ENCODE measurements around the gene HTT.

HTT gene

DNA sequence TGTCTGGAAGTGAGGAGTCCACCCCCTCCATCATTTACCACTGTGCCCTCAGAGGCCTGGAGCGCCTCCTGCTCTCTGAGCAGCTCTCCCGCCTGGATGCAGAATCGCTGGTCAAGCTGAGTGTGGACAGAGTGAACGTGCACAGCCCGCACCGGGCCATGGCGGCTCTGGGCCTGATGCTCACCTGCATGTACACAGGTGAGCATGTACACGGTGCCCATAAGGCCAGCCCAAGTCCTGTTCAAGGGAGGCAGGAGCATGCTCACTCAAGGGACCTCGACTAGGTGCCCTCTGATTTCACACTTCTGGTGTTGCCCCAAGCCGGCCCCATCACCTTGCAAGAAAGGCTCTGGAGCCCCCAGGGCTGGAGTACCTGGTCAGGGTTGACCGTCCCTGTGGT is 161.1 kb downstream of the HTT start:
- DNase-seq (ENCODE audit: low spot score), result no peak

DNA sequence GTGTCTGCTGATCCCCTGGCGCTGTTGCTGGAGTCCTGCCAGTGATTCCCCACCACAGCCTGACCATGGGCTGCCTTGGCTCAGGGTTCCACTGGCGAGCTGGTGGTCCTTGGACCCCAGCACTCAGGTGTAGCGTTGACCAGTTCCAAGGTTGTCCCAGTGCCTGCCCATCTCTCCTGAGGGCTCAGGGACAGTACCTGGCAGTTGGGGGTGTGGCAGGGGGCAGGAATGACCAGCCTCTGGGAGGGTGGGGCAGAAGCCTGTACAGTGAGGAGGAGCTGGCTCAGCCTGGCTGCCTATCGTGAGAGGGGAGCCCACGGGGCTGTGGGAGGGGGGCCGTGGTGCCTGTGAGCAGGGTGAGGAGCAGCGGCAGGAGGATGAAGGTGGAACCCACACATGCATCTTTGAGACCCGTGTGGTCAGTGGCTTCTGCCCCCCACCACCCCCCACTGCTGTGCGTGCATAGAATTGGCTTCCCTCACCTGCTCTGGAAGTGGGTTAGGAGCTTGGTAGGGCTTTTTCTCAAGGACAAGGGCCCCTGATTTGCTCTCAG is 161.9 kb downstream of the HTT start:
- DNase-seq (ENCODE audit: low spot score), result no peak

DNA sequence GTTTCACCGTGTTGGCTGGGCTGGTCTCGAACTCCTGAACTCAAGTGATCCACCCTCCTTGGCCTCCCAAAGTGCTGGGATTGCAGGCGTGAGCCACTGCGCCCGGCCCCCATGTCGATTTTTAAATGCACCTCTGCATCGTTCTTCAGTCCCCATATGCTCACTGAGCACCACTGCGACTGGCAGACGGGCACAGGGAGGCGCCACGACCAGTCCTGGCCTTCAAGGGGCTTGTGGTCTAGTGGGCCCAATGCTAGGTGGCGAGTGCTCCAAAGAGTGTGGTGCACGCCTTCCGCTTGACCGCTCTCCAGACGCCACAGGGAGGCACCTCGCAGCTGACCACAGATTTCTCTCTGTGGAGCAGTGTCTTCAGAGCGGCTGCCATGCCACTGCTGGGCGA is 162.8 kb downstream of the HTT start:
- no peak for DNase-seq (ENCODE audit: low spot score)

DNA sequence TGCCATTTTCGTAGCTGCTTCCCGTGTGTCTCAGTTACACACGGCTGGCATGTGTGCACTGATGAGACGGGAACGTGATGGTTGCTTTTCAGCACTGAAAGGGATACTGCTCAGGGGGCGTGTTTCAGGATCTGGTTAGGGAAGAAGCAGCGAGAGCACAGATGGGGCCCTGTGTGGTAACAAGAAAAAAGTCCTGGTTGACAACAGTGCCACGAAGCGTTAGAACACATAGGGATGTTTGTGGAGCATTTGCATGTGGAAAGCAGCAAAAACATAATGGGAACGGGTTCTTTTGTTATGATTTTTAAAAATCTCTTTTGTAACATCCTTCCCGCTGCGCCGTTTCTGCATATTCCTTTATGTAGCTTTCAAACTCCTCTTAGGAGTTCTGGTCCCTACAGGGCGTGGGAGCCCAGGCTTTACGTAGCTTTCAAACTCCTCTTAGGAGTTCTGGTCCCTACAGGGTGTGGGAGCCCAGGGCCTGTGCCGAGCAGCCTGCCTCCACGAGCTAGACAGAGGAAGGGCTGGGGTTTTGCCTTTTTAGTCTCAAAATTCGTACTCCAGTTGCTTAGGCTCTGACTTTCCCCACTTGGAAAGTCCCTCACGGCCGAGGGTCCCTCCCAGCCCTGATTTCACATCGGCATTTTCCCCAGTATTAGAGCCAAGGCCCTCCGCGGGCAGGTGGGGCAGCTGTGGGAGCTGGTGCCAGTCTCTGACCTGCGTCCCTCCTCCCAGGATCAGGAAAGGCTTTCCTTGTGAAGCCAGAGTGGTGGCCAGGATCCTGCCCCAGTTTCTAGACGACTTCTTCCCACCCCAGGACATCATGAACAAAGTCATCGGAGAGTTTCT is 163.5 kb downstream of the HTT start:
- no peak for DNase-seq (ENCODE audit: low spot score)

DNA sequence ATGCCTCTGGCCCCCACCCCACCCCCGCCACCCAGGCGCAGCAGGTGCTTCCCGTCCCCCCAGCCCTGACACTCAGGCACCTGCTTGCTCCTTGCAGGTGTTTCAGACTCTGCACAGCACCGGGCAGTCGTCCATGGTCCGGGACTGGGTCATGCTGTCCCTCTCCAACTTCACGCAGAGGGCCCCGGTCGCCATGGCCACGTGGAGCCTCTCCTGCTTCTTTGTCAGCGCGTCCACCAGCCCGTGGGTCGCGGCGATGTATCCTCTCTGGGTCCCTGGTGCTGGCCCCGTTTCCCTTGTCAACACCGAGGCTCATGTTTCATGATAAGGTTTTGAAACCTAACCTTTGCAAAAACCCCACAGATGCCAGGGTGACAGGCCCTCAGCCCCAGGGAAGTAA is 164.2 kb downstream of the HTT start:
- DNase-seq (ENCODE audit: low spot score), result no peak

DNA sequence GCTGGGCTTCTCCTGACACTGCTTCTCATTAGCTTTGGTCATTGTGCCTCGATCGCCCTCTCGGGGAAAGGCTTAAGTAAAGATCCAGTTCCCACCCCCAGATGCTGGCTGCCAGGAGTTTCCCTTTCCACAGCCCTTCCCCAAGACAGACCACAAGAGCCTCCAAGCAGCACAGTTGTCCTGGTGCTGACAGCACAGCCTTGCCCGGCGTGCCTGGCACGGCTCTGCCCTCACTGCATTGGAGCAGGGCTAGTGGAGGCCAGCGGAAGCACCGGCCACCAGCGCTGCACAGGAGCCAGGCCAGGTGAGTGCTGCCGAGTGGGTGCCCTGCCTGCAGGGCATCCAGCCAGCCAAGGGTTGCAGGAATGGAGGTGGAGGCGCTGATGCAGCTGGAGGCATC is 164.8 kb downstream of the HTT start:
- DNase-seq (ENCODE audit: low spot score), result no peak

DNA sequence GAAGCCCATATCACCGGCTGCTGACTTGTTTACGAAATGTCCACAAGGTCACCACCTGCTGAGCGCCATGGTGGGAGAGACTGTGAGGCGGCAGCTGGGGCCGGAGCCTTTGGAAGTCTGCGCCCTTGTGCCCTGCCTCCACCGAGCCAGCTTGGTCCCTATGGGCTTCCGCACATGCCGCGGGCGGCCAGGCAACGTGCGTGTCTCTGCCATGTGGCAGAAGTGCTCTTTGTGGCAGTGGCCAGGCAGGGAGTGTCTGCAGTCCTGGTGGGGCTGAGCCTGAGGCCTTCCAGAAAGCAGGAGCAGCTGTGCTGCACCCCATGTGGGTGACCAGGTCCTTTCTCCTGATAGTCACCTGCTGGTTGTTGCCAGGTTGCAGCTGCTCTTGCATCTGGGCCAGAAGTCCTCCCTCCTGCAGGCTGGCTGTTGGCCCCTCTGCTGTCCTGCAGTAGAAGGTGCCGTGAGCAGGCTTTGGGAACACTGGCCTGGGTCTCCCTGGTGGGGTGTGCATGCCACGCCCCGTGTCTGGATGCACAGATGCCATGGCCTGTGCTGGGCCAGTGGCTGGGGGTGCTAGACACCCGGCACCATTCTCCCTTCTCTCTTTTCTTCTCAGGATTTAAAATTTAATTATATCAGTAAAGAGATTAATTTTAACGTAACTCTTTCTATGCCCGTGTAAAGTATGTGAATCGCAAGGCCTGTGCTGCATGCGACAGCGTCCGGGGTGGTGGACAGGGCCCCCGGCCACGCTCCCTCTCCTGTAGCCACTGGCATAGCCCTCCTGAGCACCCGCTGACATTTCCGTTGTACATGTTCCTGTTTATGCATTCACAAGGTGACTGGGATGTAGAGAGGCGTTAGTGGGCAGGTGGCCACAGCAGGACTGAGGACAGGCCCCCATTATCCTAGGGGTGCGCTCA is 165.8 kb downstream of the HTT start:
- no peak for DNase-seq (ENCODE audit: low spot score)

DNA sequence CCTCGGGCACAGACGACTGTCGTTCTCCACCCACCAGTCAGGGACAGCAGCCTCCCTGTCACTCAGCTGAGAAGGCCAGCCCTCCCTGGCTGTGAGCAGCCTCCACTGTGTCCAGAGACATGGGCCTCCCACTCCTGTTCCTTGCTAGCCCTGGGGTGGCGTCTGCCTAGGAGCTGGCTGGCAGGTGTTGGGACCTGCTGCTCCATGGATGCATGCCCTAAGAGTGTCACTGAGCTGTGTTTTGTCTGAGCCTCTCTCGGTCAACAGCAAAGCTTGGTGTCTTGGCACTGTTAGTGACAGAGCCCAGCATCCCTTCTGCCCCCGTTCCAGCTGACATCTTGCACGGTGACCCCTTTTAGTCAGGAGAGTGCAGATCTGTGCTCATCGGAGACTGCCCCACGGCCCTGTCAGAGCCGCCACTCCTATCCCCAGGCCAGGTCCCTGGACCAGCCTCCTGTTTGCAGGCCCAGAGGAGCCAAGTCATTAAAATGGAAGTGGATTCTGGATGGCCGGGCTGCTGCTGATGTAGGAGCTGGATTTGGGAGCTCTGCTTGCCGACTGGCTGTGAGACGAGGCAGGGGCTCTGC is 166.5 kb downstream of the HTT start:
- DNase-seq (ENCODE audit: low spot score), result no peak

DNA sequence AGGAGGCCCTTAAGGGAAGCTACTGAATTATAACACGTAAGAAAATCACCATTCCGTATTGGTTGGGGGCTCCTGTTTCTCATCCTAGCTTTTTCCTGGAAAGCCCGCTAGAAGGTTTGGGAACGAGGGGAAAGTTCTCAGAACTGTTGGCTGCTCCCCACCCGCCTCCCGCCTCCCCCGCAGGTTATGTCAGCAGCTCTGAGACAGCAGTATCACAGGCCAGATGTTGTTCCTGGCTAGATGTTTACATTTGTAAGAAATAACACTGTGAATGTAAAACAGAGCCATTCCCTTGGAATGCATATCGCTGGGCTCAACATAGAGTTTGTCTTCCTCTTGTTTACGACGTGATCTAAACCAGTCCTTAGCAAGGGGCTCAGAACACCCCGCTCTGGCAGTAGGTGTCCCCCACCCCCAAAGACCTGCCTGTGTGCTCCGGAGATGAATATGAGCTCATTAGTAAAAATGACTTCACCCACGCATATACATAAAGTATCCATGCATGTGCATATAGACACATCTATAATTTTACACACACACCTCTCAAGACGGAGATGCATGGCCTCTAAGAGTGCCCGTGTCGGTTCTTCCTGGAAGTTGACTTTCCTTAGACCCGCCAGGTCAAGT is 167.5 kb downstream of the HTT start:
- DNase-seq (ENCODE audit: low spot score), result no peak

DNA sequence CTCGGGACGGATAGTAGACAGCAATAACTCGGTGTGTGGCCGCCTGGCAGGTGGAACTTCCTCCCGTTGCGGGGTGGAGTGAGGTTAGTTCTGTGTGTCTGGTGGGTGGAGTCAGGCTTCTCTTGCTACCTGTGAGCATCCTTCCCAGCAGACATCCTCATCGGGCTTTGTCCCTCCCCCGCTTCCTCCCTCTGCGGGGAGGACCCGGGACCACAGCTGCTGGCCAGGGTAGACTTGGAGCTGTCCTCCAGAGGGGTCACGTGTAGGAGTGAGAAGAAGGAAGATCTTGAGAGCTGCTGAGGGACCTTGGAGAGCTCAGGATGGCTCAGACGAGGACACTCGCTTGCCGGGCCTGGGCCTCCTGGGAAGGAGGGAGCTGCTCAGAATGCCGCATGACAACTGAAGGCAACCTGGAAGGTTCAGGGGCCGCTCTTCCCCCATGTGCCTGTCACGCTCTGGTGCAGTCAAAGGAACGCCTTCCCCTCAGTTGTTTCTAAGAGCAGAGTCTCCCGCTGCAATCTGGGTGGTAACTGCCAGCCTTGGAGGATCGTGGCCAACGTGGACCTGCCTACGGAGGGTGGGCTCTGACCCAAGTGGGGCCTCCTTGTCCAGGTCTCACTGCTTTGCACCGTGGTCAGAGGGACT is 168.8 kb downstream of the HTT start:
- DNase-seq (ENCODE audit: low spot score), result no peak

DNA sequence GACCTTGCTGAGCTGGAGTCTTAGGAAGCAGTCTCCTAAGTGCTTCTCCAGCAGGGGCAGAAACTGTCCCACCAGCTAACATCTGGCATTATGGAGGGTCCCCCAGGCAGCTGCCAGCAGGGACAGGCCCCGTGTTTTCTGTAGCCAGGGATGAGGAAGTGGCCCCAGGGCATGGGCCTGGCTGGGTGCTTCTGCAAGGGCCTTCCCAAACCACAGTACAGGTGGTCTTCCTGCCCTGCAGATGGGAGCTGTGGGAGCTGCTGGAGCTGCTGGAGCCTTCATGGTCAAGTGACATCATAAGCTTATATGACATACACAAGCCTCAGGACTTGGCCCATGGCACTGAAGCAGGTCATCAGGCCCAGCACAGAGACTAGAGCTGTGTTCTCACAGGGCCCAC is 169.5 kb downstream of the HTT start:
- no peak for DNase-seq (ENCODE audit: low spot score)

DNA sequence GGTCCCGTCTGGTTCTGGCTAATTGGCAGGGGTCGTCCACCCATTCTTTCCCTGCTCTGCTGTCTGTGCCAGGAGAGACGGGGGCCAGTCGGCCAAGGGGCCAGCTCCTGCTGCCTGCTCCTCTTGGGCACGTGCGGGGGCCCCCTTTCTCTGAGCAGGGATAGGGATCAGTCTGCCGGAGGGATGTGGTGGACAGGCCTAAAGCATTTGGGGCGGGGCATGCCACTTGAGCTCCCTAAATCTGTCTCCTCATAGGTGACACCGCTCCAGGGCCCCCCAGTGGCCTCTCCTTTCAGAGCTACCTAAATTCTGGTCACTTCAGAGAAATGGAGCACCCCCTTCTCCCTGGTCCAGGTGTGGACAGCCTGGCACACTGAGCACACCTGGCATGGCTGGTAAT is 170.3 kb downstream of the HTT start:
- no peak for DNase-seq (ENCODE audit: low spot score)

DNA sequence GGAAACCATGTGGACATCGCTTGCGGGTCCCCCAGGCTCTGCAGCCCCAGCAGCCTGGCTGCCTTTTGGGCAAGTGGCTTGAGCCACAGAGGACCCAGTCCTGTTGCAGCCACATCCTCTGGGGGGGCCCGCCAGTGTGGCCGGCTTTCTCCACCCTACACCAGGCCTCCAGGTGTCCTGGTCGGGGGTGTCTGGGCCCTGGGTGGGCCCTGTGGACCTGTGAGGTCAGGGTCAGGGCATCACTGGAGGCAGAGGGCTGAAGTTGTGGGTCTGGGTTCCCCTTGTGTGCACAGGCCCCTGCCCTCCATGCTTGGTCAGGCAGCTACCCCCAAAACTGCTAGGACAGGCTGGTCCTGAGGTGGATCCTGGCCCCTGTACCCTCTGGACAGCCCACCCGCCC is 171.2 kb downstream of the HTT start:
- no peak for DNase-seq (ENCODE audit: low spot score)

DNA sequence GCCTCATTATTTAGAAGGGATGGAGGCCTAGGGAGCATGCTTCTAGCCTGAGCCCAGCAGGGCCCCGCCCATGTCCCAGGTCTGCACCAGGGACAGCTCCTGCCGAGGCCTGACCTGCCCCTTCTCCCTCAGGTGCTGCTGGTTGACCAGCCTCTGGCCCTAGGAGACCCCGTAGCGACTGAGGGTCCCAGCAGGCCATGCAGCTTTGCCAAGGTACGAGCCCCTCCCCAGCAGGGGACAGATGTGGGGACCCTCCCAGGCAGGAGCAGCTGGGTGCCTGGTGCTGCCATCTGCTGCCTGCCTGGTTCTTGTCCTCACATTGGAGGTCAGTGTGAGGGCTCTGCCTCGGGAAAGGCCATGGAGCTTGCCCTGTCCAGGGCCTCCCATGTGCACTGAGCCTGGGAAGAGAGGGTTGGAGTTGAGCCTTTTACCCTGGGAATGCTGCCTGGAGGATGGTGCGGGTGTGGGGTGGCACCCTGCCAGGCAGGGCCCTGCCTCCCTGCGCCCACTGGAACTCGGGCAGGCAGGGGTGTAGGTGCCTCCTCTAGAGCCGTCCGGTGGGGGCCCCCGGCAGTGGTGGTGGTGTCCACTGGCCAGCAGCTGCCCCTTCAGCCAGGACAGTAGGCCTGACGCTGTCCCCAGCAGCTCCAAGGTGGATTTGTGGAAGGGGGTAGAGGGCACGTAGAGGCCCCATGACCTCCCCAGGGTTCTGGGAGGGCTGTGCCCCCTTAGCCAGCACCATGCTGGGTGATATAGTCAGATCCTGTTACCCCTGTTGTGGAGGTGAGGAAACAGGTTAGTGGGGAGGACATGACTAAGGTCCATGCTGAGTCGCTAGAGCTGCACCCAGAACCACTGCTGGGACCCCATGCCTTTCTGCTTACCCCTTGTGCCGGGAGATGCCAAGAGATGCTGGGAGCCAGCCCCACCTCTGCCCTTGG is 172.2 kb downstream of the HTT start:
- DNase-seq (ENCODE audit: low spot score), result no peak

DNA sequence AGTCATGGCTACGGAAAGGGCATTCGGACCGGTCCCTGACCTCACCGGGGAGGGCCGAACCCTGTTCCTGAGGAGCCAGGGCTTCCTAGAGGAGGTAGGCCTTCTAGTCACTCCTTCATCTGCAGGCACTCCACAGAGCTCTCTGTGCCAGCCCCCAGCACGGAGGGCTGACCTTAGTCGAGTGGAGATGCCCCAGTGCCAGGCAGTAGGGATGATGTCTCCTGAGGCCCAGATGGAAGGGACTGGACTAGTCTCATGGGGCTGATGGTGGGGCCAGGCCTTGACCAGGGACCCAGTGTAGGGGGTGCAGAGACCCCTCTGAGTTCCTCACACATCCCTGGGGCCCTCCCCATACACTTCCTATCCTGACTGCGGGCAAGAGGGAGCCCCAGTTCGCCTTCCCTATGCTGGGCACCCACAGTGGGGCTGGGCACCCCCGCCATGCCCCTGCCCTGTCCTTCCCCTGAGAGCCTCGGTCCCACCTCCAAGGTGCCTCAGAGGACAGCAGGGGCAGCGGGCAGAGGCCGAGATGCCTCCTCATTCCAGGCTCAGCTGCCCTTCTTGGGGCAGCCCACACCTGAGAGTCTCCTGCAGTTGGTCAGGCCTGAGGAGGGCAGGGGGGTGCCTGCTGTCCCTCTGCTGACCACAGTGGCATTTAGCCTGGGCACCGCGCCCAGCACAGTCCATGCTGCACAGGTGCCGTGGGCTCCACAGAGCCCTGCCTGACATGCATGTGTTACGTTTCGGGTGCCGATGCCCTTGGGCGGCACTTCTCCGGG is 173.1 kb downstream of the HTT start:
- DNase-seq (ENCODE audit: low spot score), result no peak

DNA sequence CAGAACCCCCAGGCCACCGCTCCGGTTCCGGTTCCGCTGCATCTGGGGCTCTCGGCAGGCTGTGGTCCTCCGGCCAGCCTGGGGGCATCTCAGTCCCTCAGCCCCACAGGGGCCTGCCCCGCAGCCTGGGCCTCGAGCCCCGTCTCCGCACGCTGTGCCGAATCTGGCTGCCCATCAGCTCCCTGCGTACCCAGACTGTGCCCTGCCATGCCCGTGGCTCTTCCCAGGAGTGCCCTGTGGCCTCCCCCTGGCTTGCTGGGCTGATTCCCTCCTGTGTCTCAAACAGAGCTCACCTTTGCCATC is 173.6 kb downstream of the HTT start:
- DNase-seq (ENCODE audit: low spot score), result no peak

DNA sequence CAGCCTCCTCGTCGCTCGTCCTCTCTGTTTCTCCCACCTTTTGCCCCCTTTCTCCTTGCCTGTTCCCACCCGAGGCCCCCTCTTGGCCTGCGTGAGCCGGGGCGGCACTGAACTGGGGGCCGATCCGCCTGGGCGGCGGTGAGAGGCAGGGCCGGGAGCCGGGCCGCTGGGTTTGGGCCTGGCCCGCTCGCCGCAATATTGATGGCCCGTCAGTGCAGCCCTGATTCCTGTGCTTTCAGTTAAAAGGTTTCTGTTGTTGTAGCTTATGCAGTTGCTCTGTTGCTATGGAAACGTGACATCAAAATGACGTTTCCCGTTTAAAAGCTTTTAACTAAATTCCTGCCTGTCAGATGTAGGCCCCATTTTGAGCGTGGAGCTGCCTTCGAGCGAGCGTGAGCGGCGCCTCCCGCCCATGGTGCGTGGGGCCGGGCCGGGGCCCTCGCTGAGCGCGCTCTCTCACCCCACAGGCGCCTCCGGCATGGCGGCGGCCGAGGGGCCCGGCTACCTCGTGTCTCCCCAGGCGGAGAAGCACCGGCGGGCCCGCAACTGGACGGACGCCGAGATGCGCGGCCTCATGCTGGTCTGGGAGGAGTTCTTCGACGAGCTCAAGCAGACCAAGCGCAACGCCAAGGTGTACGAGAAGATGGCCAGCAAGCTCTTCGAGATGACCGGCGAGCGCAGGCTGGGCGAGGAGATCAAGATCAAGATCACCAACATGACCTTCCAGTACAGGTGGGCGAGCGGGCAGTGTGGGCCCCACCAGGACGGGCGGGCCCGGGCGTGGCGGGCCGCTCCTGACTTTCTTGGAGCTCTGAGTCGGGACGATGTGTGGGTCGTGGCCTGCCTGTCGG is 174.6 kb downstream of the HTT start, which contains the start of gene MSANTD1:
Gene MSANTD1, plus strand, starts transcription at position 349 of the 851 bp plus-strand sequence. Its CDS starts 64 bp downstream, at position 413.
- DNase-seq (ENCODE audit: low spot score), result no peak

DNA sequence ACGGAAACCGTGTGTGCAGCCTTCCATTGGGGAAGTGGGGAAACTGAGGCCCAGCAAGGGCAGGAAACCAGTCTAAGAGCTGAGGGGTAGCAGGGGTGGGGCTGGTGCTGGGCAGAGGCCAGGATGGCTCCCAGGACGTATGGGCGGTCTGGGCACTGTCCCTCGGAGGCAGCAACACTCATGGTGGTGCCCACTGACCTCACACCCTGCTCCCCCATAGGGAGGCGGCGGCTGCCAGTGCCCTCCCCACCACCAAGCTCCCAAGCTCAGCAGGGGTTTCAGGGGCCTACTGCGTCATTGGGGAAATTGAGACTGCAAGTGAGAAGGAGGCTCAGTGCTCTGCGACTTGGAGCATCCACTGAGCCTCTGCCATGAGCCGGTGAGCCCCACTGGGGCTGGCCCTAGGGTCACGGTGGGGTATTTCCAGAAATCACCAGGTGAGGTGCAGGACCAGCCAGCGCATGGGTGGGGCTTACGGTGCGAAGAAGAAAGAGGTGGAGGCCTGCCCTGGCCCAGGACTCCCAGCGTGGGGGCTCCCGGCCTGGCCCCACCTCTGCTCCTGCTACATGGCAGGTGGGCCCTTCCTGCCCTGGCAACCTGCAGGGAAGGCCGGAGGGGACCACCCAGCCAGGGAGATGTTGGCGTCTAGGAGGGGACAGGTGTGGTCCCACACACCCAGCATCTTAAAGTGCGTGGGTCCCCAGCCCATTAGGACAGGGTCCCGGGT is 175.4 kb downstream of the HTT start:
- no peak for DNase-seq (ENCODE audit: low spot score)
